Neuronal stem cell (in vitro differentiated cells): Measurements from ENCODE around the gene UBAC1. TPM values are rescaled to one million over a fixed set of nuclear protein-coding genes. Genes with fewer than 3 reads are reported as not detected.

Experiments used
- DNase-seq: peaks from one replicate; pipeline ENCODE4 v3.0.0-alpha.2; 2013; ENCODE audit warnings: low spot score
- H2AFZ ChIP-seq: one replicate; pipeline ENCODE4 v1.6.1; 2013; ENCODE audit warnings: mild to moderate bottlenecking, low read length, inconsistent platforms
- H2AK5ac ChIP-seq: 2 replicates; pipeline ENCODE4 v1.6.1; 2013; ENCODE audit warnings: low read depth, mild to moderate bottlenecking, inconsistent platforms, low read length, moderate library complexity, mixed read lengths
- H2BK120ac ChIP-seq: 2 replicates; pipeline ENCODE4 v1.6.1; 2013; ENCODE audit warnings: low read depth, mild to moderate bottlenecking, inconsistent platforms, low read length, moderate library complexity, mixed read lengths
- H2BK12ac ChIP-seq: one replicate; pipeline ENCODE4 v1.6.1; 2013; ENCODE audit warnings: low read length, inconsistent platforms
- H2BK15ac ChIP-seq: 2 replicates; pipeline ENCODE4 v1.6.1; 2013; ENCODE audit warnings: mild to moderate bottlenecking, low read length, inconsistent platforms, mixed read lengths
- H2BK5ac ChIP-seq: one replicate; pipeline ENCODE4 v1.6.1; 2013; ENCODE audit warnings: inconsistent platforms, mild to moderate bottlenecking, low read length, moderate library complexity
- H3K14ac ChIP-seq: one replicate; pipeline ENCODE4 v1.6.1; 2013; ENCODE audit warnings: low read length, inconsistent platforms
- H3K18ac ChIP-seq: 2 replicates; pipeline ENCODE4 v1.6.1; 2013; ENCODE audit warnings: low read length, inconsistent platforms
- H3K23ac ChIP-seq: 2 replicates; pipeline ENCODE4 v1.6.1; 2013; ENCODE audit warnings: low read depth, mild to moderate bottlenecking, mixed read lengths, low read length, inconsistent platforms; ENCODE audit not compliant: poor library complexity
- H3K27ac ChIP-seq: replicated peaks from 3 replicates; pipeline ENCODE4 v1.5.1; 2013; ENCODE audit warnings: low read length, inconsistent platforms
- H3K27me3 ChIP-seq, 3 experiments: 2 replicates each; pipeline ENCODE4 v1.6.1; 2013; ENCODE audit warnings: low read length in 3 of 3, mild to moderate bottlenecking in 2 of 3, inconsistent platforms in 1 of 3, low read depth in 1 of 3, mixed read lengths in 1 of 3, moderate library complexity in 1 of 3; ENCODE audit not compliant: control insufficient read depth in 3 of 3, insufficient read depth in 3 of 3
- H3K36me3 ChIP-seq, 2 donors: replicated peaks in 1 of 2; 2 replicates each; pipeline ENCODE4 v1.6.1; 2013; ENCODE audit warnings: low read length in 2 of 2; ENCODE audit not compliant: control insufficient read depth in 2 of 2, insufficient read depth in 2 of 2
- H3K4ac ChIP-seq: 2 replicates; pipeline ENCODE4 v1.6.1; 2013; ENCODE audit warnings: inconsistent platforms, mild to moderate bottlenecking, low read length, moderate library complexity
- H3K4me1 ChIP-seq, 2 donors: 1 replicate in 1 of 2; 2 replicates in 1 of 2; pipeline ENCODE4 v1.6.1; 2013; ENCODE audit warnings: low read length in 2 of 2, low read depth in 1 of 2; ENCODE audit not compliant: control insufficient read depth in 2 of 2, insufficient read depth in 1 of 2
- H3K4me2 ChIP-seq: one replicate; pipeline ENCODE4 v1.6.1; 2013; ENCODE audit warnings: mild to moderate bottlenecking, low read length, inconsistent platforms; ENCODE audit not compliant: insufficient read depth, poor library complexity, severe bottlenecking
- H3K4me3 ChIP-seq, 2 donors: 2 replicates each; pipeline ENCODE4 v1.5.1; 2013; ENCODE audit warnings: low read length in 2 of 2, mild to moderate bottlenecking in 2 of 2, inconsistent platforms in 1 of 2, moderate library complexity in 1 of 2
- H3K79me1 ChIP-seq: one replicate; pipeline ENCODE4 v1.6.1; 2013; ENCODE audit warnings: low read depth, mild to moderate bottlenecking, inconsistent platforms, low read length, moderate library complexity
- H3K9ac ChIP-seq: one replicate; pipeline ENCODE4 v1.6.1; 2013; ENCODE audit warnings: mild to moderate bottlenecking, low read depth, low read length, inconsistent platforms; ENCODE audit not compliant: poor library complexity
- H3K9me3 ChIP-seq, 2 donors: replicated peaks in 1 of 2; 2 replicates each; pipeline versions ENCODE3 to v1.6.1; 2013; ENCODE audit warnings: low read length in 2 of 2, mild to moderate bottlenecking in 2 of 2, inconsistent platforms in 1 of 2, low read depth in 1 of 2, mixed read lengths in 1 of 2, moderate library complexity in 1 of 2; ENCODE audit not compliant: control insufficient read depth in 2 of 2, insufficient read depth in 1 of 2
- H4K8ac ChIP-seq: one replicate; pipeline ENCODE4 v1.6.1; 2013; ENCODE audit warnings: low read depth, mild to moderate bottlenecking, inconsistent platforms, low read length, moderate library complexity
- H4K91ac ChIP-seq: one replicate; pipeline ENCODE4 v1.6.1; 2013; ENCODE audit warnings: low read length, low read depth, mild to moderate bottlenecking, inconsistent platforms; ENCODE audit not compliant: poor library complexity
- WGBS, 2 donors: extraction: QIAGEN DNeasy Blood & Tissue Kit; methylation state at CpG; one replicate each; pipeline ENCODE4 v1.1.7; 2013; ENCODE audit warnings: missing lambda C conversion rate in 2 of 2, mixed read lengths in 1 of 2; ENCODE audit not compliant: insufficient read length in 2 of 2, insufficient replicate concordance in 1 of 2; ENCODE audit errors: extremely low coverage in 2 of 2; 5-methylcytosine and 5-hydroxymethylcytosine counted together
- polyA plus RNA-seq, 2 experiments: library from polyadenylated mRNA; stranded (reverse); fragments of 200-250 nt; gene quantifications; one replicate each; pipeline ENCODE4 v1.2.3, GENCODE V29; 2013

The UBAC1 gene, protein sequence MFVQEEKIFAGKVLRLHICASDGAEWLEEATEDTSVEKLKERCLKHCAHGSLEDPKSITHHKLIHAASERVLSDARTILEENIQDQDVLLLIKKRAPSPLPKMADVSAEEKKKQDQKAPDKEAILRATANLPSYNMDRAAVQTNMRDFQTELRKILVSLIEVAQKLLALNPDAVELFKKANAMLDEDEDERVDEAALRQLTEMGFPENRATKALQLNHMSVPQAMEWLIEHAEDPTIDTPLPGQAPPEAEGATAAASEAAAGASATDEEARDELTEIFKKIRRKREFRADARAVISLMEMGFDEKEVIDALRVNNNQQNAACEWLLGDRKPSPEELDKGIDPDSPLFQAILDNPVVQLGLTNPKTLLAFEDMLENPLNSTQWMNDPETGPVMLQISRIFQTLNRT
- polyA plus RNA-seq (2013, experiment 1 of 2) = 44.5 TPM
- 42.3 TPM for polyA plus RNA-seq (2013, experiment 2 of 2)

DNA sequence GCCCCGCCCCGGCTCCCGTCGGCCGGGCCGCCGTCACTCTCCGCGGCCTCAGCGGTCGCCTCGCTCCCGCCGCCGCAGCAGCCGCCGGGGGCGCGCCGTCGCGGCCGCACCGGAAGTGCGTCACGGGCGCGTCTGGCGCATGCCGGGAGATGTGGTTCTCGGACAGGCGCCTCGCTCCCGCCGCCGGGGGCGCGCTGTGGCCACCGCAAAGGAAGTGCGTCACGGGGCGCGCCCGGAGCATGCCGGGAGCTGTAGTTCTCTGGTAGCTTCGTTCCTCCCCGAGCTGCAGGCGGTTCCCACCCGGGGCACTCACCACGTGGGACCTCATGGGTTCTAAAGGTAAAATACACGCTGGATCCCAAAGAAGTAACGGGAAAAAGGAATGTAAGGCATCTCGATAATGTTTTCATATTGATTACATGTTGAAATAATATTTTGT lies at the start of gene UBAC1:
Gene UBAC1 (minus strand): TSS at position 97 of the 439 bp plus-strand sequence. CDS start 211 bp downstream, outside the sequence.
- H3K23ac ChIP-seq = no peak within 1 kb of the TSS
- H3K18ac ChIP-seq = peak within 1 kb of the TSS; percentile 93
- DNase-seq = peak; percentile 94
- H4K91ac ChIP-seq = no peak within 1 kb of the TSS
- peak within 1 kb of the TSS; percentile 91 to 92 for H3K4me3 ChIP-seq
- H3K14ac ChIP-seq = no peak within 1 kb of the TSS
- peaks cover 0 to 5% of the 10 kb centered on the region in 2 donors for H3K36me3 ChIP-seq
- no peak within 1 kb of the TSS for H4K8ac ChIP-seq
- peak within 1 kb of the TSS; percentile 97 for H3K9ac ChIP-seq
- H3K27ac ChIP-seq = no peak within 1 kb of the TSS
- no CpG with 5 or more reads among the region's 53 CpGs for WGBS, 2 donors
- peak within 1 kb of the TSS; percentile 62 for H2AK5ac ChIP-seq
- H3K27me3 ChIP-seq = peaks cover 0 to 10% (median 0%) of the 10 kb centered on the region in 3 experiments
- H2BK5ac ChIP-seq = no peak within 1 kb of the TSS
- no peak within 1 kb of the TSS for H2BK15ac ChIP-seq
- peak within 1 kb of the TSS; percentile 93 for H2AFZ ChIP-seq
- H3K9me3 ChIP-seq = no peaks in the 10 kb centered on the region
- H2BK12ac ChIP-seq = no peak within 1 kb of the TSS
- H3K4me1 ChIP-seq = peaks cover 10 to 23% of the 10 kb centered on the region in 2 donors
- H2BK120ac ChIP-seq = no peak within 1 kb of the TSS
- peaks cover 8% of the 10 kb centered on the region for H3K79me1 ChIP-seq
- peak within 1 kb of the TSS; percentile 68 for H3K4me2 ChIP-seq
- H3K4ac ChIP-seq = no peak within 1 kb of the TSS

DNA sequence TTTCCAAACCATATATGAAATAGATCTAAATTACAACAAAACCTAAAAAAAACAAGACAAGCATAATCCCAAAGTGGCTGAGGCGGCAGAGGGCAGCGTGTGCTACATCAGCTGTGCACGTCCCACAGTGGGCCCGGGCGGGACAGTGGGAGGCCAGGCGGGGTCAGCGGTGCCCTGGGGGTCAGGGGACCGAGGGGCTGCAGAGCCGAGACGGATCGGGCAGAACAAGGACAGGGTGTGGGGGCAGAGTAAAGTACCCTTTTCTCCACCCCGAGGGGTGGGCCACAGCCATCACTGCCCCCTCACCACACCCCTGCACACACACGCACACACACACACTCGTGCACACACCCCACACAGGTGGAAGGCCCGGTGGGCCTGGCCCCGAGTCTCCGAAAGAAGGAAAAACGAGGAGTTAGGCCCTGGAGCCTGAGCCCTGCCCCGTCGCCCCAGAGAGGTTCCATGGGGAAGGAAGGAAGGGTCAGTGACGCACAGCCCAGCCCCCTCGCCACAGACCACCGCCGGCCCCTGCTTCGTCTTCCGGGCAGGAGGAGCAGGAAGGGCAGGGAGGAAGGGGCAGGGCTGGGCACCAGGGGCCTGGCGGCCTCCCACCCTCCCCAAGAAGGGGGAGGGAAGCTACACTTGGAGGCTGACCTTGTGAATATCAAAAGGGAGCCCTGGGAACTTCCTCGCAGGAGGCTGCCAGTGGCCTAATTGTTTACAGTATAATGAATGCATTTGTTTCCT lies 49.6 kb upstream of the UBAC1 start:
- Histone ChIP-seq H2BK5ac (peak overlapping the region; percentile 72), H3K36me3 (peaks cover 0 to 4% of the 10 kb centered on the region in 2 donors), H3K9me3 (peaks cover 0 to 2% of the 10 kb centered on the region in 2 donors), H2AK5ac (peak overlapping the region; percentile 96), H3K4me2 (no peak overlapping the region), H3K27me3 (no peaks in the 10 kb centered on the region), H3K18ac (peak overlapping the region; percentile 69), H3K4me1 (peaks cover 29 to 47% of the 10 kb centered on the region in 2 donors), H2AFZ (no peak overlapping the region), H3K4me3 (no peak overlapping the region), H3K27ac (no peak overlapping the region), H2BK120ac (no peak overlapping the region), H3K23ac (peak overlapping the region; percentile 20), H4K8ac (no peak overlapping the region), H3K79me1 (peaks cover 4% of the 10 kb centered on the region), H3K9ac (peak overlapping the region; percentile 74), H3K14ac (peak overlapping the region; percentile 49), H2BK12ac (peak overlapping the region; percentile 31), H3K4ac (peak overlapping the region; percentile 71), H4K91ac (no peak overlapping the region), H2BK15ac (peak overlapping the region; percentile 88)
- DNase-seq = no peak
- WGBS, 2 donors = no CpG with 5 or more reads among the region's 28 CpGs

DNA sequence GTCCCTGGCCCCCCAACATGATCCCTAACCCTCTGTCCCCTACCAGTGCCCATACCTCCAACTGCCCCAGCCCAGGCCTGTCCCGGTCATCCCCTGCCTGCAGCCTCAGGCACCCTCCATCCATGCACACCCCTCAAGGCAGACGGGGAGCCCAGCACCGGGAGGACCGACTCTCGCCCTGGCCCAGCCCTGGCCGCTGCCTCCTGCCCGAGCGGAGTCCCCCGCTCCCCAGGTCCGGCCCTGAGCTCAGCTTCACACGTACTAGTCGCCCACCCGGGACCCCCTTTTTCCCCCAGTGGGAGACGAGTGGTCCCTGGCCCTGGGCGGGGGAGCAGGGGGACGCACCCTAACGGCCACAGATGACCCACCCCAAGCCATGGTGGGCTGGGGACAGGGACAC lies 49.0 kb upstream of the UBAC1 start:
- Histone ChIP-seq H3K27me3 (no peaks in the 10 kb centered on the region), H3K18ac (peak overlapping the region; percentile 13), H3K79me1 (peaks cover 7% of the 10 kb centered on the region), H3K14ac (peak overlapping the region; percentile 49), H2AFZ (no peak overlapping the region), H3K36me3 (peaks cover 0 to 4% of the 10 kb centered on the region in 2 donors), H3K4ac (peak overlapping the region; percentile 93), H3K23ac (no peak overlapping the region), H3K4me2 (no peak overlapping the region), H3K4me3 (no peak overlapping the region), H3K9ac (no peak overlapping the region), H3K4me1 (peaks cover 32 to 49% of the 10 kb centered on the region in 2 donors), H2BK5ac (peak overlapping the region; percentile 83), H4K91ac (peak overlapping the region; percentile 97), H3K27ac (no peak overlapping the region), H2BK120ac (no peak overlapping the region), H2BK15ac (peak overlapping the region; percentile 88), H2BK12ac (peak overlapping the region; percentile 79), H4K8ac (no peak overlapping the region), H3K9me3 (peaks cover 0 to 2% of the 10 kb centered on the region in 2 donors), H2AK5ac (peak overlapping the region; percentile 96)
- WGBS, 2 donors = no CpG with 5 or more reads among the region's 17 CpGs
- no peak for DNase-seq
